K562 (cell line): ENCODE measurements around the gene AGPAT4. TPM values are rescaled to one million over a fixed set of nuclear protein-coding genes. Genes with fewer than 3 reads are reported as not detected.
A peak's percentile ranks its signal among the peaks of the same experiment; 100 is the strongest.

ENCODE experiments used
- ATAC-seq: fragments of 200-7000 bp; cut with Tn5 transposase; 3 replicates; pipeline ENCODE4 v1.9.1; 2020; ENCODE audit warnings: moderate library complexity
- BruUV-seq: library from RNA; stranded (reverse); fragments of 400-500 nt; replicated peaks from 2 replicates; lab custom pipeline; 2021; lab: Mats Ljungman, UMichigan
- CTCF ChIA-PET: fragments of 300-600 bp; formaldehyde crosslinking; extraction: SDS; loops from one replicate; lab custom pipeline; 2021; ENCODE audit warnings: low intra/inter-chr PET ratio; lab: Yijun Ruan, JAX
- POLR2A ChIA-PET: fragments of 300-600, 350-650 bp; sonication (Branson Sonifier 250); formaldehyde crosslinking; extraction: SDS; loops from one replicate; lab custom pipeline; 2021; ENCODE audit warnings: antibody characterized with exemption, inconsistent platforms; lab: Yijun Ruan, JAX
- DNase-seq, 4 experiments: peaks; one replicate each; pipeline versions ENCODE4 v3.0.0 to v3.0.0-alpha.2; 2011 to 2018; ENCODE audit warnings: low spot score in 3 of 4, mixed read lengths in 3 of 4; ENCODE audit errors: extremely low read depth in 1 of 4
- FAIRE-seq: peaks from 2 replicates; lab custom pipeline; 2011; peaks lifted over from hg19 to GRCh38; lab: Jason Lieb, UNC
- H2AFZ ChIP-seq: 2 replicates; pipeline ENCODE4 v1.6.0; 2011; ENCODE audit warnings: low read depth, low read length, control low read depth, inconsistent platforms
- H3K27ac ChIP-seq: fragments of 200-600 bp; 3 replicates; pipeline ENCODE4 v1.8.0; 2011; ENCODE audit warnings: low read depth, mild to moderate bottlenecking, control low read depth, inconsistent platforms, low read length, moderate library complexity, mixed read lengths; ENCODE audit errors: extremely low read depth
- H3K27me3 ChIP-seq, 2 experiments: fragments of 300-600 bp in 1 of 2; 2 replicates in 1 of 2; 3 replicates in 1 of 2; pipeline versions ENCODE4 v1.6.0 to v1.8.0; 2011; ENCODE audit warnings: inconsistent platforms in 2 of 2, low read length in 2 of 2, mild to moderate bottlenecking in 1 of 2, mixed read lengths in 1 of 2, moderate library complexity in 1 of 2; ENCODE audit not compliant: control insufficient read depth in 2 of 2, insufficient read depth in 2 of 2
- H3K36me3 ChIP-seq: fragments of 300-600 bp; 3 replicates; pipeline ENCODE4 v1.8.0; 2011; ENCODE audit warnings: mild to moderate bottlenecking, low read length, inconsistent platforms; ENCODE audit not compliant: control insufficient read depth, insufficient read depth
- H3K4me1 ChIP-seq, 2 experiments: fragments of 200-600 bp in 1 of 2; replicated peaks in 1 of 2; 2 replicates in 1 of 2; 3 replicates in 1 of 2; pipeline versions ENCODE4 v1.5.1 to v1.8.0; 2011; ENCODE audit warnings: inconsistent platforms in 2 of 2, low read length in 2 of 2, mild to moderate bottlenecking in 1 of 2, mixed read lengths in 1 of 2, moderate library complexity in 1 of 2; ENCODE audit not compliant: control insufficient read depth in 2 of 2, insufficient read depth in 2 of 2
- H3K4me2 ChIP-seq: 2 replicates; pipeline ENCODE4 v1.6.1; 2011; ENCODE audit warnings: low read length, control low read depth, inconsistent platforms, mixed read lengths; ENCODE audit not compliant: insufficient read depth
- H3K4me3 ChIP-seq: fragments of 200-600 bp; sonication (generic), shearing (Covaris generic); 2 replicates; pipeline ENCODE4 v1.5.1; 2016; ENCODE audit warnings: control low read depth, inconsistent platforms
- H3K79me2 ChIP-seq: fragments of 200-600 bp; 3 replicates; pipeline ENCODE4 v1.8.0; 2011; ENCODE audit warnings: low read length, inconsistent platforms; ENCODE audit not compliant: control insufficient read depth, insufficient read depth
- H3K9ac ChIP-seq, 2 experiments: 2 replicates each; pipeline versions ENCODE4 v1.6.0 to v1.6.1; 2011; ENCODE audit warnings: low read depth in 2 of 2, low read length in 2 of 2, control low read depth in 1 of 2, inconsistent platforms in 1 of 2, mild to moderate bottlenecking in 1 of 2, mixed read lengths in 1 of 2; ENCODE audit not compliant: insufficient read depth in 1 of 2
- H3K9me1 ChIP-seq: one replicate; pipeline ENCODE4 v1.6.0; 2011; ENCODE audit warnings: inconsistent platforms, mild to moderate bottlenecking, low read length, moderate library complexity; ENCODE audit not compliant: control insufficient read depth, insufficient read depth
- H3K9me3 ChIP-seq: replicated peaks from 2 replicates; pipeline ENCODE4 v1.5.1; 2011; ENCODE audit warnings: low read depth, low read length, inconsistent platforms; ENCODE audit not compliant: control insufficient read depth, insufficient read depth
- H4K20me1 ChIP-seq: replicated peaks from 2 replicates; pipeline ENCODE4 v1.6.1; 2011; ENCODE audit warnings: low read length, inconsistent platforms, mixed read lengths; ENCODE audit not compliant: control insufficient read depth, insufficient read depth
- CBFA2T2 ChIP-seq: fragments of 450-650 bp; conservative IDR thresholded peaks from 2 replicates; pipeline ENCODE4 v1.6.1; 2017; ENCODE audit warnings: mild to moderate bottlenecking
- EGR1 ChIP-seq: fragments of 450-650 bp; conservative IDR thresholded peaks from 2 replicates; pipeline ENCODE4 v1.6.1; 2017; ENCODE audit warnings: mild to moderate bottlenecking
- HEY1 ChIP-seq: fragments of 250-450 bp; sonication (Bioruptor Pico); IDR thresholded peaks from 2 replicates; pipeline ENCODE4 v1.5.0; 2020; ENCODE audit warnings: mild to moderate bottlenecking, moderate library complexity, borderline replicate concordance
- ZNF165 ChIP-seq: fragments of 250-450 bp; sonication (Bioruptor Pico); IDR thresholded peaks from 2 replicates; pipeline ENCODE4 v1.4.0; 2020; ENCODE audit warnings: borderline replicate concordance
- ZNF707 ChIP-seq: fragments of 250-450 bp; sonication (Bioruptor Pico); conservative IDR thresholded peaks from 2 replicates; pipeline ENCODE4 v1.8.0; 2022; ENCODE audit warnings: inconsistent platforms, mild to moderate bottlenecking, moderate library complexity
- WGBS: fragments of 100-300 bp; shearing (Covaris generic); methylation state at CpG from one replicate; pipeline ENCODE4 v1.1.6; 2016; ENCODE audit warnings: low coverage, mixed read lengths; ENCODE audit not compliant: insufficient coverage; ENCODE audit errors: missing lambda C conversion rate; 5-methylcytosine and 5-hydroxymethylcytosine counted together
- in situ Hi-C: fragments of 300-500 bp; cut with MboI; formaldehyde crosslinking; loops from 4 replicates; pipeline ENCODE4 v1.15.0; 2018; ENCODE audit warnings: inconsistent platforms, mixed read lengths
- intact Hi-C: fragments of 100-400 bp; cut with micrococcal nuclease; formaldehyde crosslinking; loops from 2 replicates; pipeline ENCODE4 v1.14.2; 2022
- polyA plus RNA-seq, 8 experiments: library from polyadenylated mRNA; depleted of rRNA in 4 of 8; stranded (reverse) in 5 of 8; unstranded in 3 of 8; fragments of >200 nt; fragmentation: Nextera tagmentation in 2 of 8; fragmentation: Illumina TruSeq in 1 of 8; extraction: Ambion mirVana in 2 of 8; extraction: Trizol in 1 of 8; gene quantifications; 2 replicates each; pipeline versions ENCODE4 v1.2.1 to v1.2.3, GENCODE V29; 2011 to 2014; ENCODE audit warnings: inconsistent platforms in 1 of 8, missing spikeins in 1 of 8
- total RNA-seq, 7 experiments: library from RNA; depleted of rRNA in 6 of 7; stranded (reverse); fragments of >200 nt in 6 of 7; fragmentation: Illumina TruSeq in 2 of 7; extraction: Trizol in 2 of 7; gene quantifications; 2 replicates each; pipeline versions ENCODE4 v1.2.1 to v1.2.3, GENCODE V29; 2011 to 2021; ENCODE audit warnings: low replicate concordance in 1 of 7

The AGPAT4 gene
- total and polyA plus RNA-seq, 9 of the 15 experiments (the other 6 are each of a cell fraction or from before 2014, with no cell fraction given), result 2.2 to 15.0 (median 5.7) TPM

GRCh38 chr6:161207200-161207599, 66.7 kb downstream of the AGPAT4 start:
- Histone ChIP-seq H3K4me1 (peaks cover 15 to 47% of the 10 kb centered on the region in 2 experiments; a peak in 4 of 5 replicates), H3K36me3 (no peaks in the 10 kb centered on the region), H3K9me3 (no peaks in the 10 kb centered on the region; the same call in 1 of the 2 replicates), H3K79me2 (peaks cover 25% of the 10 kb centered on the region; the same call in 2 of the 3 replicates), H3K9ac (no peak overlapping the region), H3K27me3 (no peaks in the 10 kb centered on the region), H3K4me2 (no peak overlapping the region), H3K4me3 (no peak overlapping the region), H3K9me1 (no peaks in the 10 kb centered on the region), H3K27ac (no peak overlapping the region), H4K20me1 (no peaks in the 10 kb centered on the region), H2AFZ (peak overlapping the region; percentile 21; the same call in 1 of the 2 replicates)
- intact Hi-C loops (loop anchor here (2.0 to 5.0 kb wide), 2 partner anchors 22 to 165 kb away; no protein-coding TSS in a partner anchor), in situ Hi-C loops (no loop called here)
- ATAC-seq (no peak), FAIRE-seq (no peak), DNase-seq (no peak)
- ChIA-PET POLR2A (interaction anchor here (0.6 to 1.3 kb wide), 11 partner anchors 8 to 196 kb away, joined by 3 to 8 read pairs (median 4); no protein-coding TSS in a partner anchor), CTCF (no interaction called here)
- BruUV-seq, result no TSS peak
- 63% methylated on average over 4 of the region's 4 CpGs for WGBS
- TF ChIP-seq ZNF707 (CRISPR knock-in tag) (0 out of 2 replicates have a peak, but pooled peaks have one; percentile 17), HEY1 (no peak), CBFA2T2 (no peak), ZNF165 (CRISPR knock-in tag) (0 out of 2 replicates have a peak, but pooled peaks have one; percentile 74), EGR1 (no peak)
